Coronary artery (tissue), 2 donors: ENCODE results near the gene ZNF44.

Experiments used
- DNase-seq: peaks from one replicate; pipeline ENCODE4 v3.0.0-alpha.2; 2017; ENCODE audit warnings: low spot score
- H3K27ac ChIP-seq, 2 donors: fragments of 200-600 bp; sonication (generic); one replicate each; pipeline ENCODE4 v1.5.1; 2016 to 2019
- H3K4me3 ChIP-seq: fragments of 200-600 bp; sonication (generic); 2 replicates; pipeline ENCODE4 v1.5.1; 2016; ENCODE audit warnings: mild to moderate bottlenecking, moderate library complexity
- CTCF ChIP-seq: fragments of 200-600 bp; sonication (generic); IDR thresholded peaks from one replicate; pipeline ENCODE4 v1.5.1; 2019; ENCODE audit warnings: antibody characterized with exemption

Gene ZNF44

GRCh38 chr19:12260861-12261260 is 33.8 kb downstream of the ZNF44 start:
- no peak for DNase-seq
- H3K27ac ChIP-seq, result no peak overlapping the region
- no peak overlapping the region for H3K4me3 ChIP-seq
- TF ChIP-seq CTCF, result no peak

- H3K27ac ChIP-seq, result no peak overlapping the region
- TF ChIP-seq CTCF, result no peak
- H3K4me3 ChIP-seq, result no peak overlapping the region
- DNase-seq, result no peak
Measured at GRCh38 chr19:12260236-12260635, 34.4 kb downstream of the ZNF44 start.

- TF ChIP-seq CTCF, result no peak
- no peak overlapping the region for H3K4me3 ChIP-seq
Measured at GRCh38 chr19:12255372-12255771, 39.3 kb downstream of the ZNF44 start.

GRCh38 chr19:12247644-12248222 is 47.0 kb downstream of the ZNF44 start:
- DNase-seq, result no peak
- Histone ChIP-seq H3K27ac (no peak overlapping the region), H3K4me3 (no peak overlapping the region)
- TF ChIP-seq CTCF, result no peak

More at GRCh38 chr19:12255372-12255771, 39.3 kb downstream of the ZNF44 start:
- DNase-seq, result no peak
- no peak overlapping the region for H3K27ac ChIP-seq

GRCh38 chr19:12244370-12244769 is 50.3 kb downstream of the ZNF44 start:
- H3K27ac ChIP-seq, result no peak overlapping the region
- DNase-seq, result no peak
- H3K4me3 ChIP-seq, result no peak overlapping the region
- no peak for TF ChIP-seq CTCF

GRCh38 chr19:12237143-12237839 is 57.4 kb downstream of the ZNF44 start:
- Histone ChIP-seq H3K27ac (no peak overlapping the region), H3K4me3 (no peak overlapping the region)
- TF ChIP-seq CTCF, result no peak
- DNase-seq, result no peak

- TF ChIP-seq CTCF, result no peak
- no peak overlapping the region for H3K4me3 ChIP-seq
- no peak for DNase-seq
- no peak overlapping the region for H3K27ac ChIP-seq
Measured at GRCh38 chr19:12232961-12233360, 61.7 kb downstream of the ZNF44 start.
